CD8-positive, alpha-beta memory T cell (primary cell): ENCODE measurements around the gene DNAH8. TPM values are rescaled to one million over a fixed set of nuclear protein-coding genes. Genes with fewer than 3 reads are reported as not detected.

ENCODE experiments used
- CTCF ChIA-PET: fragments of 350-600 bp; sonication (Branson Sonifier 250); formaldehyde crosslinking; loops from one replicate; lab custom pipeline; 2021; ENCODE audit warnings: antibody characterized with exemption; lab: Charles Lee
- POLR2A ChIA-PET: fragments of 350-600 bp; sonication (Branson Sonifier 250); formaldehyde crosslinking; loops from one replicate; lab custom pipeline; 2021; ENCODE audit warnings: antibody characterized with exemption; lab: Charles Lee
- DNase-seq, 5 donors: peaks; one replicate each; pipeline versions ENCODE4 v3.0.0 to v3.0.0-alpha.2; 2020 to 2022; ENCODE audit warnings: mixed read lengths in 1 of 5
- H3K27ac ChIP-seq: one replicate; pipeline ENCODE4 v1.7.0; 2013; ENCODE audit warnings: low read depth, mild to moderate bottlenecking, low read length, moderate library complexity
- H3K27me3 ChIP-seq: 2 replicates; pipeline ENCODE4 v1.7.0; 2013; ENCODE audit warnings: low read length, mild to moderate bottlenecking; ENCODE audit not compliant: insufficient read depth, poor library complexity, severe bottlenecking
- H3K36me3 ChIP-seq: 2 replicates; pipeline ENCODE4 v1.7.0; 2013; ENCODE audit warnings: mild to moderate bottlenecking, low read length, moderate library complexity; ENCODE audit not compliant: insufficient read depth
- H3K4me1 ChIP-seq: 2 replicates; pipeline ENCODE4 v1.7.0; 2013; ENCODE audit warnings: mild to moderate bottlenecking, low read length, moderate library complexity; ENCODE audit not compliant: insufficient read depth
- H3K4me3 ChIP-seq: 2 replicates; pipeline ENCODE4 v1.7.0; 2013; ENCODE audit warnings: mild to moderate bottlenecking, low read length
- H3K9me3 ChIP-seq: 2 replicates; pipeline ENCODE4 v1.7.0; 2013; ENCODE audit warnings: mild to moderate bottlenecking, low read length
- H3K27ac Mint-ChIP-seq, 8 donors: one replicate each; pipeline ENCODE4 v1.8.0; 2020 to 2021; ENCODE audit warnings: mixed read lengths in 8 of 8, mild to moderate bottlenecking in 6 of 8, inconsistent platforms in 3 of 8, moderate library complexity in 3 of 8
- H3K27me3 Mint-ChIP-seq, 2 donors: one replicate each; pipeline ENCODE4 v1.8.0; 2020 to 2021; ENCODE audit warnings: mixed read lengths in 2 of 2, mild to moderate bottlenecking in 1 of 2, moderate library complexity in 1 of 2
- H3K36me3 Mint-ChIP-seq, 3 donors: one replicate each; pipeline ENCODE4 v1.8.0; 2020 to 2021; ENCODE audit warnings: mixed read lengths in 3 of 3, inconsistent platforms in 1 of 3, mild to moderate bottlenecking in 1 of 3
- H3K4me1 Mint-ChIP-seq, 3 donors: one replicate each; pipeline ENCODE4 v1.8.0; 2020 to 2021; ENCODE audit warnings: mixed read lengths in 3 of 3, inconsistent platforms in 1 of 3, mild to moderate bottlenecking in 1 of 3
- H3K4me3 Mint-ChIP-seq, 7 donors: one replicate each; pipeline ENCODE4 v1.8.0; 2020 to 2021; ENCODE audit warnings: mixed read lengths in 7 of 7, mild to moderate bottlenecking in 6 of 7, moderate library complexity in 4 of 7, inconsistent platforms in 2 of 7
- H3K9me3 Mint-ChIP-seq, 5 donors: one replicate each; pipeline ENCODE4 v1.8.0; 2020 to 2022; ENCODE audit warnings: mixed read lengths in 5 of 5, mild to moderate bottlenecking in 3 of 5, moderate library complexity in 2 of 5, inconsistent platforms in 1 of 5
- polyA plus RNA-seq: library from polyadenylated mRNA; unstranded; fragments of 300-500 nt; fragmentation: Illumina TruSeq; gene quantifications from one replicate; pipeline ENCODE4 v1.2.3, GENCODE V29; 2021
- total RNA-seq, 2 experiments: library from RNA; stranded (reverse); gene quantifications; one replicate each; pipeline ENCODE4 v1.2.3, GENCODE V29; 2021

The DNAH8 gene
- total and polyA plus RNA-seq, 3 experiments from 2014 or later: 0.11 to 0.20 TPM; not detected in 1

GRCh38 chr6:39047434-39048327 lies 332.6 kb downstream of the DNAH8 start:
- Histone ChIP-seq H3K27me3 (peaks cover 22% of the 10 kb centered on the region), H3K4me1 (peaks cover 8% of the 10 kb centered on the region), H3K36me3 (no peaks in the 10 kb centered on the region), H3K27ac (no peak overlapping the region), H3K4me3 (no peak overlapping the region), H3K9me3 (no peaks in the 10 kb centered on the region)
- Mint-ChIP-seq H3K4me1 (peaks cover 6 to 31% (median 7%) of the 10 kb centered on the region in 3 donors), H3K27ac (peak overlapping the region in 1 of 8 donors; percentile 78), H3K9me3 (no peaks in the 10 kb centered on the region), H3K27me3 (peaks cover 32 to 44% of the 10 kb centered on the region in 2 donors), H3K36me3 (no peaks in the 10 kb centered on the region), H3K4me3 (peak overlapping the region in 3 of 7 donors; percentile 65 to 76 (median 72))
- DNase-seq: no peak
- ChIA-PET CTCF (no interaction called here), POLR2A (no interaction called here)

- Histone ChIP-seq H3K4me3 (no peak within 1 kb of the TSS), H3K36me3 (no peaks in the 10 kb centered on the region), H3K27me3 (peaks cover 22% of the 10 kb centered on the region), H3K9me3 (no peaks in the 10 kb centered on the region), H3K4me1 (peaks cover 8% of the 10 kb centered on the region), H3K27ac (no peak within 1 kb of the TSS)
- Mint-ChIP-seq H3K4me1 (peaks cover 6 to 31% (median 11%) of the 10 kb centered on the region in 3 donors), H3K4me3 (peak within 1 kb of the TSS in 5 of 7 donors; percentile 34 to 76 (median 65)), H3K27me3 (peaks cover 36 to 47% of the 10 kb centered on the region in 2 donors), H3K9me3 (no peaks in the 10 kb centered on the region), H3K27ac (peak within 1 kb of the TSS in 1 of 8 donors; percentile 33), H3K36me3 (no peaks in the 10 kb centered on the region)
- no peak for DNase-seq
- ChIA-PET POLR2A (no interaction called here), CTCF (no interaction called here)
Measured at GRCh38 chr6:39048481-39049399, 333.6 kb downstream of the DNAH8 start, which contains the start of gene GLP1R. Gene GLP1R (plus strand): TSS chr6:39048781. CDS start chr6:39048841, 60 bp downstream.

- CTCF ChIA-PET: no interaction called here
Measured at GRCh38 chr6:39049575-39050283, 334.6 kb downstream of the DNAH8 start.

GRCh38 chr6:39050453-39051112 lies 335.5 kb downstream of the DNAH8 start:
- no peak for DNase-seq
- no peaks in the 10 kb centered on the region for H3K9me3 Mint-ChIP-seq
- H3K36me3 Mint-ChIP-seq: no peaks in the 10 kb centered on the region
- no peak overlapping the region for H3K4me3 Mint-ChIP-seq
- Histone ChIP-seq H3K36me3 (no peaks in the 10 kb centered on the region), H3K4me3 (no peak overlapping the region), H3K4me1 (peaks cover 8% of the 10 kb centered on the region), H3K27me3 (peaks cover 22% of the 10 kb centered on the region), H3K9me3 (no peaks in the 10 kb centered on the region), H3K27ac (no peak overlapping the region)
- H3K27me3 Mint-ChIP-seq: peaks cover 30 to 49% of the 10 kb centered on the region in 2 donors
- H3K4me1 Mint-ChIP-seq: peaks cover 6 to 31% (median 11%) of the 10 kb centered on the region in 3 donors
- H3K27ac Mint-ChIP-seq: peak overlapping the region in 3 of 8 donors; percentile 41 to 59 (median 51)
- CTCF ChIA-PET: no interaction called here
- POLR2A ChIA-PET: no interaction called here

More at GRCh38 chr6:39049575-39050283, 334.6 kb downstream of the DNAH8 start:
- Mint-ChIP-seq H3K27ac (peak overlapping the region in 1 of 8 donors; percentile 33), H3K9me3 (no peaks in the 10 kb centered on the region), H3K4me1 (peaks cover 6 to 31% (median 11%) of the 10 kb centered on the region in 3 donors), H3K36me3 (no peaks in the 10 kb centered on the region), H3K27me3 (peaks cover 30 to 49% of the 10 kb centered on the region in 2 donors), H3K4me3 (peak overlapping the region in 4 of 7 donors; percentile 11 to 59 (median 36))
- POLR2A ChIA-PET: no interaction called here
- no peak overlapping the region for H3K27ac ChIP-seq
- H3K4me3 ChIP-seq: no peak overlapping the region
- H3K27me3 ChIP-seq: peaks cover 22% of the 10 kb centered on the region
- H3K36me3 ChIP-seq: no peaks in the 10 kb centered on the region
- no peak for DNase-seq
- H3K4me1 ChIP-seq: peaks cover 8% of the 10 kb centered on the region
- no peaks in the 10 kb centered on the region for H3K9me3 ChIP-seq

- H3K27me3 Mint-ChIP-seq: peaks cover 34 to 52% of the 10 kb centered on the region in 2 donors
- CTCF ChIA-PET: no interaction called here
- peaks cover 8% of the 10 kb centered on the region for H3K4me1 ChIP-seq
- H3K36me3 ChIP-seq: no peaks in the 10 kb centered on the region
- peak overlapping the region in 3 of 8 donors; percentile 9 to 41 (median 12) for H3K27ac Mint-ChIP-seq
- H3K27me3 ChIP-seq: peaks cover 22% of the 10 kb centered on the region
- no peak overlapping the region for H3K4me3 Mint-ChIP-seq
- H3K9me3 Mint-ChIP-seq: no peaks in the 10 kb centered on the region
- POLR2A ChIA-PET: no interaction called here
- no peak overlapping the region for H3K27ac ChIP-seq
- no peak overlapping the region for H3K4me3 ChIP-seq
- H3K36me3 Mint-ChIP-seq: no peaks in the 10 kb centered on the region
- no peak for DNase-seq
- H3K9me3 ChIP-seq: no peaks in the 10 kb centered on the region
- H3K4me1 Mint-ChIP-seq: peaks cover 6 to 31% (median 11%) of the 10 kb centered on the region in 3 donors
Measured at GRCh38 chr6:39051399-39052122, 336.4 kb downstream of the DNAH8 start.

GRCh38 chr6:39053016-39053624 lies 338.0 kb downstream of the DNAH8 start:
- peaks cover 8% of the 10 kb centered on the region for H3K4me1 ChIP-seq
- DNase-seq: no peak
- no peaks in the 10 kb centered on the region for H3K36me3 Mint-ChIP-seq
- H3K27ac ChIP-seq: no peak overlapping the region
- no peak overlapping the region for H3K4me3 ChIP-seq
- H3K9me3 Mint-ChIP-seq: no peaks in the 10 kb centered on the region
- H3K4me3 Mint-ChIP-seq: no peak overlapping the region
- CTCF ChIA-PET: no interaction called here
- no peak overlapping the region for H3K27ac Mint-ChIP-seq
- H3K36me3 ChIP-seq: no peaks in the 10 kb centered on the region
- H3K4me1 Mint-ChIP-seq: peaks cover 6 to 25% (median 11%) of the 10 kb centered on the region in 3 donors
- POLR2A ChIA-PET: no interaction called here
- peaks cover 26 to 42% of the 10 kb centered on the region in 2 donors for H3K27me3 Mint-ChIP-seq
- no peaks in the 10 kb centered on the region for H3K9me3 ChIP-seq
- peaks cover 13% of the 10 kb centered on the region for H3K27me3 ChIP-seq
